Activated naive CD8-positive, alpha-beta T cell treated with anti-CD3 and anti-CD28 coated beads for 36 hours (primary cell): ENCODE measurements around the gene BRD3OS. TPM values are rescaled to one million over a fixed set of nuclear protein-coding genes. Genes with fewer than 3 reads are reported as not detected.

ENCODE experiments used
- DNase-seq: peaks from one replicate; pipeline ENCODE4 v3.0.0; 2021
- H3K27ac Mint-ChIP-seq: one replicate; pipeline ENCODE4 v1.8.0; 2022; ENCODE audit warnings: mild to moderate bottlenecking, moderate library complexity, mixed read lengths
- H3K27me3 Mint-ChIP-seq: one replicate; pipeline ENCODE4 v1.8.0; 2022; ENCODE audit warnings: mild to moderate bottlenecking, mixed read lengths
- H3K36me3 Mint-ChIP-seq: one replicate; pipeline ENCODE4 v1.8.0; 2021; ENCODE audit warnings: mild to moderate bottlenecking, mixed read lengths
- H3K4me1 Mint-ChIP-seq: one replicate; pipeline ENCODE4 v1.8.0; 2021; ENCODE audit warnings: mixed read lengths
- H3K4me3 Mint-ChIP-seq: one replicate; pipeline ENCODE4 v1.8.0; 2022; ENCODE audit warnings: mild to moderate bottlenecking, moderate library complexity, mixed read lengths
- H3K9me3 Mint-ChIP-seq: one replicate; pipeline ENCODE4 v1.8.0; 2022; ENCODE audit warnings: mixed read lengths
- total RNA-seq, 2 experiments: library from RNA; stranded (reverse); gene quantifications; one replicate each; pipeline ENCODE4 v1.2.3, GENCODE V29; 2021

Gene BRD3OS
- total RNA-seq, 2 experiments from 2014 or later = 12.6 to 12.7 TPM

- H3K4me1 Mint-ChIP-seq = peaks cover 2% of the 10 kb centered on the region
- no peak overlapping the region for H3K4me3 Mint-ChIP-seq
- H3K27ac Mint-ChIP-seq = no peak overlapping the region
- no peaks in the 10 kb centered on the region for H3K36me3 Mint-ChIP-seq
- DNase-seq = peak; percentile 77
- peaks cover 32% of the 10 kb centered on the region for H3K27me3 Mint-ChIP-seq
- no peaks in the 10 kb centered on the region for H3K9me3 Mint-ChIP-seq
Observed at GRCh38 chr9:133994353-133995011, 30.8 kb upstream of the BRD3OS start.

- H3K36me3 Mint-ChIP-seq = no peaks in the 10 kb centered on the region
- peaks cover 30% of the 10 kb centered on the region for H3K27me3 Mint-ChIP-seq
- H3K4me3 Mint-ChIP-seq = no peak overlapping the region
- no peaks in the 10 kb centered on the region for H3K9me3 Mint-ChIP-seq
- H3K4me1 Mint-ChIP-seq = peaks cover 2% of the 10 kb centered on the region
- DNase-seq = no peak
- no peak overlapping the region for H3K27ac Mint-ChIP-seq
Observed at GRCh38 chr9:133995012-133995896, 30.0 kb upstream of the BRD3OS start.

GRCh38 chr9:133996531-133997520 is 28.5 kb upstream of the BRD3OS start:
- Mint-ChIP-seq H3K27me3 (peaks cover 21% of the 10 kb centered on the region), H3K36me3 (no peaks in the 10 kb centered on the region), H3K4me1 (peaks cover 2% of the 10 kb centered on the region), H3K9me3 (no peaks in the 10 kb centered on the region), H3K4me3 (no peak overlapping the region), H3K27ac (no peak overlapping the region)
- no peak for DNase-seq

- Mint-ChIP-seq H3K27ac (no peak overlapping the region), H3K9me3 (no peaks in the 10 kb centered on the region), H3K36me3 (no peaks in the 10 kb centered on the region), H3K27me3 (peaks cover 21% of the 10 kb centered on the region), H3K4me3 (no peak overlapping the region), H3K4me1 (peaks cover 2% of the 10 kb centered on the region)
- no peak for DNase-seq
Observed at GRCh38 chr9:133997584-133997983, 27.7 kb upstream of the BRD3OS start.

- H3K4me3 Mint-ChIP-seq = no peak overlapping the region
- no peak overlapping the region for H3K27ac Mint-ChIP-seq
- H3K9me3 Mint-ChIP-seq = no peaks in the 10 kb centered on the region
- no peaks in the 10 kb centered on the region for H3K36me3 Mint-ChIP-seq
- peaks cover under 1% of the 10 kb centered on the region for H3K4me1 Mint-ChIP-seq
- DNase-seq = no peak
- H3K27me3 Mint-ChIP-seq = peaks cover 19% of the 10 kb centered on the region
Observed at GRCh38 chr9:133998915-133999595, 26.2 kb upstream of the BRD3OS start.

GRCh38 chr9:133999851-134000265 is 25.4 kb upstream of the BRD3OS start:
- Mint-ChIP-seq H3K4me1 (no peaks in the 10 kb centered on the region), H3K36me3 (no peaks in the 10 kb centered on the region), H3K4me3 (no peak overlapping the region), H3K9me3 (no peaks in the 10 kb centered on the region), H3K27ac (no peak overlapping the region), H3K27me3 (peaks cover 13% of the 10 kb centered on the region)
- no peak for DNase-seq

- no peaks in the 10 kb centered on the region for H3K9me3 Mint-ChIP-seq
- DNase-seq = no peak
- H3K36me3 Mint-ChIP-seq = no peaks in the 10 kb centered on the region
Observed at GRCh38 chr9:134002796-134003195, 22.5 kb upstream of the BRD3OS start.

GRCh38 chr9:134003237-134003636 is 22.0 kb upstream of the BRD3OS start:
- Mint-ChIP-seq H3K36me3 (no peaks in the 10 kb centered on the region), H3K9me3 (no peaks in the 10 kb centered on the region), H3K27ac (no peak overlapping the region), H3K4me3 (no peak overlapping the region), H3K27me3 (peaks cover 6% of the 10 kb centered on the region), H3K4me1 (no peaks in the 10 kb centered on the region)
- no peak for DNase-seq

More at GRCh38 chr9:134002796-134003195, 22.5 kb upstream of the BRD3OS start:
- H3K4me3 Mint-ChIP-seq = no peak overlapping the region
- H3K27ac Mint-ChIP-seq = no peak overlapping the region
- peaks cover 6% of the 10 kb centered on the region for H3K27me3 Mint-ChIP-seq
- no peaks in the 10 kb centered on the region for H3K4me1 Mint-ChIP-seq

- Mint-ChIP-seq H3K4me3 (no peak overlapping the region), H3K9me3 (no peaks in the 10 kb centered on the region), H3K4me1 (no peaks in the 10 kb centered on the region), H3K27ac (no peak overlapping the region), H3K27me3 (peaks cover 6% of the 10 kb centered on the region), H3K36me3 (no peaks in the 10 kb centered on the region)
- no peak for DNase-seq
Observed at GRCh38 chr9:134004131-134004873, 21.0 kb upstream of the BRD3OS start.

- Mint-ChIP-seq H3K4me3 (no peak overlapping the region), H3K9me3 (no peaks in the 10 kb centered on the region), H3K4me1 (no peaks in the 10 kb centered on the region), H3K27me3 (peaks cover 6% of the 10 kb centered on the region), H3K27ac (no peak overlapping the region), H3K36me3 (no peaks in the 10 kb centered on the region)
- DNase-seq = no peak
Observed at GRCh38 chr9:134004881-134005280, 20.4 kb upstream of the BRD3OS start.

- Mint-ChIP-seq H3K4me1 (no peaks in the 10 kb centered on the region), H3K27me3 (peaks cover 6% of the 10 kb centered on the region), H3K36me3 (no peaks in the 10 kb centered on the region), H3K9me3 (no peaks in the 10 kb centered on the region), H3K4me3 (no peak overlapping the region), H3K27ac (no peak overlapping the region)
- DNase-seq = no peak
Observed at GRCh38 chr9:134005381-134005780, 19.9 kb upstream of the BRD3OS start.

GRCh38 chr9:134007150-134007549 is 18.1 kb upstream of the BRD3OS start:
- no peak for DNase-seq
- Mint-ChIP-seq H3K9me3 (no peaks in the 10 kb centered on the region), H3K4me1 (no peaks in the 10 kb centered on the region), H3K4me3 (no peak overlapping the region), H3K36me3 (no peaks in the 10 kb centered on the region), H3K27ac (no peak overlapping the region), H3K27me3 (peaks cover 6% of the 10 kb centered on the region)

- DNase-seq = no peak
- H3K36me3 Mint-ChIP-seq = no peaks in the 10 kb centered on the region
- H3K27me3 Mint-ChIP-seq = peaks cover 6% of the 10 kb centered on the region
Observed at GRCh38 chr9:134007571-134007970, 17.7 kb upstream of the BRD3OS start.

More at GRCh38 chr9:134007571-134007970, 17.7 kb upstream of the BRD3OS start:
- Mint-ChIP-seq H3K4me3 (no peak overlapping the region), H3K4me1 (no peaks in the 10 kb centered on the region), H3K9me3 (no peaks in the 10 kb centered on the region), H3K27ac (no peak overlapping the region)
